Stimulated activated CD8-positive, alpha-beta memory T cell treated with anti-CD3 and anti-CD28 coated beads, Interleukin-7, amount 100 ng/mL, for 4 hours (primary cell): Measurements from ENCODE around the gene PALLD.
"Not testable (repeated sequence)": the region's sequence is repeated elsewhere in the genome, so short reads cannot be mapped to it uniquely, and the experiment has no call there.

Experiments used
- DNase-seq, 2 donors: peaks; one replicate each; pipeline ENCODE4 v3.0.0-alpha.2; 2020; ENCODE audit warnings: low read depth in 2 of 2

Gene PALLD

DNA sequence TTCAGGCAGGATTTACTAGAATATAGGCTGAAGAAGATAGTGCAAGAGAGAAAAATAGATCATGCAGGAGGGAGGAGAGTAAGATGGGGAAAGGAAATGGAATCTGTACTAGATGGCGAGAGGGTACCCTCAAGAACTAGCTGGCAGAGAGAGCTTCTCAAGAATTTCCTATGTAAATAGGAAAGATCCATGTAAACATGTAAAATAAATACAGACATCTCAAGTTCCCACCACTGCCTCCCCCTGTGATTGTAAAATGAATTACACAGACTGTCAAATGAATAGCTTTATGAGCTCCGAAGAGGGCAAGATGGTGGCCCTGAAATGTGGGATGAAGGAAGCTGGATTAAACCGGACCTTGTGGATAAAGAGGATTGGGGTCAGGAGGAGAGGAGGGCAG, 178.0 kb downstream of the PALLD start:
- DNase-seq: no peak

DNA sequence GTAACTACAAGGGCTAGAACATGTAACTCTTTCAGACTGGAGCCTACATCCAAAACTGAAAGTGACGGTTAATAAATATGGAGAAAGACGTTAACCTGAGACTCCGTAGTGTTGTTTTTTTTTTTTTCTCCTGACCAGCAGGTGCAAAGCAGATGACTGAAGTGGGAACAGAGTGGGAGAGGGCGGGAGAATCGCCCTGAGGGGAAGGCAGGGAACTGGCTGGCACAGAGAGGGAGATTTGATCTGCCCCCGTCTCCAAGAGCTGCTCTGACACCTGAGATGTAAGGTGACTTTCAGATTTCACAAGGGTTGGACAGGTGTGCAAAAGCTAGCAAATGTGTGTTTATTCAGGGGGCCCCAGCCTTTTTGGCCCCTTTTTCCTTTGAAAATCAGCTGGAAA, 180.2 kb downstream of the PALLD start:
- no peak for DNase-seq

GRCh38 chr4:168677879-168678278, 181.0 kb downstream of the PALLD start:
- no peak for DNase-seq

- no peak for DNase-seq
These were observed 182.0 kb downstream of the PALLD start for GRCh38 chr4:168678751-168679366.

DNA sequence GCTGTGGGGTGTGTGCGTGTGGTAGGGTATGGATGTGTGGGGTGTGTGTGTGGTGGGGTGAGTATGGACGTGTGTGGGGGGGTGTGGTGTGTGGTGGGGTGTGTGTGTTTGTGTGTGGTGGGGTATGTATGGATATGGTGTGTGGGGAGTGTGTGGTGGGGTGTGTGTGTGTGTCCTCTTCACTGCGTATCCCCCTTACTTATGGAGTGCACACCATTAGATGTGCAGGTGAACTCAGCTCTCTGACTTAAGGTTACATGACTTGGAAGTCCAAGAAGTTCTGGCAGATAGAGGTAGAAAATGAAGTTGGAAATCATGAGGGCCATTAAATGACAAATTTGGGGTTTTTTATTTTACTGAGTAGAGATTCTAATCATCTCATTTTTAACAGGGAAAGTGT, 182.5 kb downstream of the PALLD start:
- no peak for DNase-seq

DNA sequence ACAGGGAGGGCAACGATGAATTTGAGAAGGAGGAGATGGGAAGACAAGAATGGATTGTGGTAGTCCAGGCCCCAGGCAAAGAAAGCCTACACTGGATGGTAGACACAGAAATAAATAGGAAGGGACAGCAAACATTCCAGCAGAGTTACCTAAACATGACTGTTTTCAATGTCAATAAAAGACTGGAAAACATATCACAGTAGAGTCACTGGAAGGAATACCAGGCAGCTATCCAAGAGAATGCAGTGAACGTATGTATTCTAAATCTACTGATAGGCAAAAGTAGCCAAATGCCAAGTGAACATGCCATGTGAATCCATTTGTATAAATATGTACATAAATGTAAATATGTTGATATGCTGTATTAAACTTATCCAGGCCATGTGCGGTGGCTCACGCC, 183.0 kb downstream of the PALLD start:
- no peak for DNase-seq

DNA sequence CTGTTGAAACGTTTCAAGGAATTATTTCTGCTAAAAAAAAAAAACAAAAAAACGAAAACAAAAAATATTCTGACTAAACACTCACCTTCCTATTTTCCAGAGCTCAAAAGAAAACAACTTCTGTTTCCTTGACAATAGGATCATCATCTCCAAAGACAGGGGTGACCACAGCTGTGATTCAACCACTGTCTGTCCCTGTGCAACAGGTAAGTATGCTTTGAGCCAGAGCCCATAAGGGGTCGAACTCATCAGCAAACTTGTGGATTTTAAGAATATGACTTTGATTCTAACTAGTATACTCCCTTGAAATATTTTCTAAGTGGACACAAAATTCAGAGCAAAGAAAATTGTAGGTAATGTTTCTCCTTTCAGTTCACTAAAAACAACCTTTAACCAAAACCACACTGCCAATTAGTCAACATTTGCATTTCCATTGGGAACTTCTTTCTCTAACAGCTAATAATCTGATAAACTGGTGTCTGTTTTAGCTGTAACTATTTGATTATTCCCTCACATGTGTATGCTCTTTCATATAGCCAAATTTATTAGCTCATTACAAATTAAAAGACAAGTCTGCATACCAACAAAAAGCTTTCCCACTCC, 186.1 kb downstream of the PALLD start:
- no peak for DNase-seq

GRCh38 chr4:168683595-168683994, 186.7 kb downstream of the PALLD start:
- no peak for DNase-seq

GRCh38 chr4:168685136-168685809, 188.4 kb downstream of the PALLD start:
- DNase-seq: no peak

GRCh38 chr4:168688584-168688983, 191.7 kb downstream of the PALLD start:
- no peak for DNase-seq

DNA sequence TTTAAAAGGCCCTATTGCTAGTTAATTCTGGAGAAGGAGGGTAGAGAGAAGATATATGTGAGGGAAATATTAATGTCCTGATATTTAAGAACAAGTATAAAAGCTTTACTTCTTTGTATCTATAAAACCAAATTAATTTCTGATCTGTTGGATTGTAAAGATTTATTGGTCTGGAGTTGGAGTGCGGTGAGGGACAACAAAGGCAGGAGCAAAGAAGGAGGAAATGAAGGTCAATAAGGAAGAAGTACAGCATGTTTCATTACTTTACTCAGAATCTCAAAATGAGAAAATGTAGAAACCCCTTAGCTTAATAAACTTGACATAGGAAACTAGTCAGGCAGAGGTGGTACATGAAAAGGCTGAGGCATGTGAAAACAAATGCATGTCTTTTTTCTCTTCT, 192.9 kb downstream of the PALLD start:
- DNase-seq: no peak

DNA sequence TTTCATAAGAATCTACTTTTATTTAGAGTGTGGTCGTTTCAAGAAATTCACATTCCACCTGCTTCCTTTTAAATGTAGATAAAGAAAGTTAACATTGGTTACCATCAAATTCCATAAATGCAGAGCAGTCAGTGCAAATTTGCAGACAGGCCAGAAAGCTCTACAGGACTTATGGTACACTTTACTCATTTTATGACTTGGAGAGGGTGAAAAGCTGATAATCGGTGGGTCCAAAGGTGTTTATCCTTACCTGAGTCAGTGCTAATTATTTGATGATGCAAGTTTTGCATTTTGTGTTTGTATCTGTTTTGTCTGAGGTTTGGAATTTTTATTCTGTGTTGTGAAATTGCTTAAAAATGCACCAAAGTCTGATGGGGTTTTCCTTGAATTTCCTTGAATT, 193.3 kb downstream of the PALLD start:
- no peak for DNase-seq

GRCh38 chr4:168691631-168692369, 194.9 kb downstream of the PALLD start:
- no peak for DNase-seq

GRCh38 chr4:168693750-168694490, 197.1 kb downstream of the PALLD start:
- DNase-seq: no peak

GRCh38 chr4:168694667-168695066, 197.8 kb downstream of the PALLD start:
- DNase-seq: no peak

- no peak for DNase-seq
These were observed 198.4 kb downstream of the PALLD start for GRCh38 chr4:168695288-168695687.

DNA sequence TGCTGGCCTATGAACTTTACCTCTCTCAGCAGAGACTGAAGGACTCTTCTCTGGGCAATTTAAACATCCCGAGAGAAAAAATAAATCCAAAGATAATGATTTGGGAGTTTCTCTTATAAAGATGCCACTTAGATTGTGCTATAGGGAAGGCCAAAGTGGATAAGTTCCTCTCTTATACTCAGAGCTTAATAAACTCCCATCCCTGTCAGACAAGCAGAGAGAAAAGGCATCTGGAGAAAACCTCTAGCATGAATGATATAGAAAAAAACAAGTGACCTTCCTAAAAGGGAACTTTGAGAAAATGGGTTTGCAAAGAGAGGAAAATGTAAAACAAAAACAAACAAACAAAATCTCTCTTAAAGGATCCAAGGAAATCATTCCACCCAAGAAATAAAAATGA, 199.4 kb downstream of the PALLD start:
- DNase-seq: no peak

- no peak for DNase-seq
These were observed 200.0 kb downstream of the PALLD start for GRCh38 chr4:168696826-168697225.

DNA sequence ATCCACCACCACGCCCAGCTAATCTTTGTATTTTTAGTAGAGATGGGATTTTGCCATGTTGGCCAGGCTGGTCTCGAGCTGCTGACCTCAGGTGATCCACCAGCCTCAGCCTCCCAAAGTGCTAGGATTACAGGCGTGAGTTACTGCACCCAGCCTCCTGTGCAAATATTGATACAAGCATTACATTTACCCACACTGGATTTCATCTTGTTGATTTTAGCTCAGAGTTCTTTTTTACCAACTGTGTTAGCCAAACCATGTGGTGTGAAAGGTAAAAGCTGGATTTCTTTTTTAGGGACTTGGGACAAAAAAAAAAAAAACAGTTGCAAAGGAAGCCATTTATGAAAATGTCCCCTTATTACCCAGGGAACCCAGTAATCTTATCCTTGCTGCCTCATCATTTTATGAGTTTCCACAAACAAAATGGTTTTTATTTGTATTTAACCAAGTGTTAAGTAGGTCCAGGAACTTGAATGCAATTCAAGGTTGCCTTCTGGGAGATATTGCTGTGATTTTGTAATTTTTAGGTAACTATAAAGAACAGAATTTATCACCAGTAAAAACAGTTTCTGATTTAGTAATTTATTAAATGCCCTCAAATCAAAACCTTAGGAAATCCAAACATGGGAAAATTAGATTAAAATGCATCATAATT, 202.5 kb downstream of the PALLD start:
- no peak for DNase-seq

GRCh38 chr4:168701061-168701460, 204.2 kb downstream of the PALLD start:
- no peak for DNase-seq

DNA sequence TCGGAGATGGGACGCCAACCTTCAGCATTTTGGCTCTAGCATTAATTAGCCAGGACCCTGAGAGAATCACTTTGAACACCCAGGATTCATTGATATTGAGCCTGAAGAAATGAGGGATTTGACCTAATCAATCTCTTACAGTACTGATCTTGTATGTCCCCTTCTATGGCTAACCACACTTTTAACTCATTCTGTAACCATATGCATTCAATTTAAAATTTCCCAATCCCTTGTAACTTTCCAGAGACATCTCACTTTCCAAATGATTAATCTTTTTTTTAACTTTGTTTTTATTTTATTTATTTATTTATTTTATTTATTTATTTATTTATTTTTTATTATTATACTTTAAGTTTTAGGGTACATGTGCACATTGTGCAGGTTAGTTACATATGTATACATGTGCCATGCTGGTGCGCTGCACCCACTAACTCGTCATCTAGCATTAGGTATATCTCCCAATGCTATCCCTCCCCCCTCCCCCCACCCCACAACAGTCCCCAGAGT, 205.8 kb downstream of the PALLD start:
- DNase-seq: not testable (repeated sequence)
